B cell (primary cell): Measurements from ENCODE around the gene LEPR.

Source experiments
- CTCF ChIP-seq: fragments of 200-600 bp; IDR thresholded peaks from one replicate; pipeline ENCODE4 v1.8.0; 2022; ENCODE audit warnings: antibody characterized with exemption, mild to moderate bottlenecking
- EZH2 ChIP-seq: IDR thresholded peaks from 2 replicates; pipeline ENCODE4 v1.6.1; 2012; ENCODE audit warnings: borderline replicate concordance, low read depth, mild to moderate bottlenecking, moderate library complexity, low read length; ENCODE audit not compliant: insufficient read depth, poor library complexity, severe bottlenecking

DNA sequence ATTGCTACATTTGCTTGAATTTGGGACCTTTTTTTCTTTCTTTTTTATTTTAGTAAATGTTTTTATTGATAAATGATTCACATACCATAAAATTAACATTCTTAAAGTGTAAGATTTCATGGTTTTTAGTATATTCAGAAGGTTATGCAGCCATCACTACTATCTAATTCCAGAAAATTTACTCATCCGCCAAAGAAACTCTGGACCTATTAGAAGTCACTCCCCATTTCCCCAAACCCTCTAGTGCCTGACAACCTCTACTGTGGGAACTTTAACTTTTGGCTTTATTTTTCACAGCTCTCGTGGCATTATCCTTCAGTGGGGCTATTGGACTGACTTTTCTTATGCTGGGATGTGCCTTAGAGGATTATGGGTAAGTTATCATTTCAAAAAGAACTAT lies 4.5 kb downstream of the LEPR start:
- no peak for TF ChIP-seq CTCF
- no peak for TF ChIP-seq EZH2
